B cell (primary cell): ENCODE measurements around the gene NXPE3.

Source experiments
- EZH2 ChIP-seq: IDR thresholded peaks from 2 replicates; pipeline ENCODE4 v1.6.1; 2012; ENCODE audit warnings: borderline replicate concordance, low read depth, mild to moderate bottlenecking, moderate library complexity, low read length; ENCODE audit not compliant: insufficient read depth, poor library complexity, severe bottlenecking
- TF ChIP-seq, protein P1 (sequence below): fragments of 200-600 bp; IDR thresholded peaks from one replicate; pipeline ENCODE4 v1.8.0; 2022; ENCODE audit warnings: antibody characterized with exemption, mild to moderate bottlenecking

GRCh38 chr3:101876142-101876541 is 97.1 kb downstream of the NXPE3 start:
- TF ChIP-seq, protein P1, sequence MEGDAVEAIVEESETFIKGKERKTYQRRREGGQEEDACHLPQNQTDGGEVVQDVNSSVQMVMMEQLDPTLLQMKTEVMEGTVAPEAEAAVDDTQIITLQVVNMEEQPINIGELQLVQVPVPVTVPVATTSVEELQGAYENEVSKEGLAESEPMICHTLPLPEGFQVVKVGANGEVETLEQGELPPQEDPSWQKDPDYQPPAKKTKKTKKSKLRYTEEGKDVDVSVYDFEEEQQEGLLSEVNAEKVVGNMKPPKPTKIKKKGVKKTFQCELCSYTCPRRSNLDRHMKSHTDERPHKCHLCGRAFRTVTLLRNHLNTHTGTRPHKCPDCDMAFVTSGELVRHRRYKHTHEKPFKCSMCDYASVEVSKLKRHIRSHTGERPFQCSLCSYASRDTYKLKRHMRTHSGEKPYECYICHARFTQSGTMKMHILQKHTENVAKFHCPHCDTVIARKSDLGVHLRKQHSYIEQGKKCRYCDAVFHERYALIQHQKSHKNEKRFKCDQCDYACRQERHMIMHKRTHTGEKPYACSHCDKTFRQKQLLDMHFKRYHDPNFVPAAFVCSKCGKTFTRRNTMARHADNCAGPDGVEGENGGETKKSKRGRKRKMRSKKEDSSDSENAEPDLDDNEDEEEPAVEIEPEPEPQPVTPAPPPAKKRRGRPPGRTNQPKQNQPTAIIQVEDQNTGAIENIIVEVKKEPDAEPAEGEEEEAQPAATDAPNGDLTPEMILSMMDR: no peak
- TF ChIP-seq EZH2: no peak
